ENCODE data around the gene LTA. TPM values are rescaled to one million over a fixed set of nuclear protein-coding genes. Genes with fewer than 3 reads are reported as not detected.

LTA gene
- total RNA-seq, 8 experiments from 2014 or later: 0.11 to 0.76 (median 0.41) TPM; not detected in 2

GRCh38 chr6:31559958-31560696 lies 12.0 kb upstream of the LTA start:
- peak in 5 of 8 experiments; percentile 50 to 74 (median 52) for ATAC-seq (replicated peaks in 6 of 8)
- in situ Hi-C loops (cut with MboI; ENCODE audit: low pct_unique_long_range_greater_than_20kb in 2 of 9, low sequenced_read_pairs in 9 of 9, unreplicated experiment in 9 of 9): no loop called here
- no peak overlapping the region for H3K4me3 ChIP-seq
- 73 to 100% (median 80%) methylated on average over 1 to 7 of the region's 7 CpGs; no CpG with 5 or more reads in 2 of the 10 experiments for WGBS, 10 experiments
- H3K27ac ChIP-seq: peak overlapping the region in 1 of 2 donors; percentile 30
- no peaks in the 10 kb centered on the region for H3K4me1 ChIP-seq (replicated peaks in 1 of 2)

- in situ Hi-C loops (cut with MboI; ENCODE audit: low pct_unique_long_range_greater_than_20kb in 2 of 9, low sequenced_read_pairs in 9 of 9, unreplicated experiment in 9 of 9): no loop called here
- no peak overlapping the region for H3K4me3 ChIP-seq
- peak in 1 of 8 experiments; percentile 17 for ATAC-seq (replicated peaks in 6 of 8)
- H3K4me1 ChIP-seq (replicated peaks in 1 of 2): no peaks in the 10 kb centered on the region
- no peak overlapping the region for H3K27ac ChIP-seq
Observed at GRCh38 chr6:31560697-31561058, 11.4 kb upstream of the LTA start.

GRCh38 chr6:31567531-31568370 lies 4.3 kb upstream of the LTA start:
- peak in 3 of 8 experiments; percentile 20 to 21 (median 20) for ATAC-seq (replicated peaks in 6 of 8)
- 16 to 82% (median 49%) methylated on average over 2 to 8 of the region's 9 CpGs; no CpG with 5 or more reads in 2 of the 10 experiments for WGBS, 10 experiments
- H3K4me3 ChIP-seq: no peak overlapping the region
- no peaks in the 10 kb centered on the region for H3K4me1 ChIP-seq (replicated peaks in 1 of 2)
- in situ Hi-C loops (cut with MboI; ENCODE audit: low pct_unique_long_range_greater_than_20kb in 2 of 9, low sequenced_read_pairs in 9 of 9, unreplicated experiment in 9 of 9): no loop called here
- no peak overlapping the region for H3K27ac ChIP-seq

- ATAC-seq (replicated peaks in 6 of 8): no peak
- Histone ChIP-seq H3K4me1 (replicated peaks in 1 of 2) (no peaks in the 10 kb centered on the region), H3K27ac (no peak overlapping the region), H3K4me3 (no peak overlapping the region)
- in situ Hi-C loops (cut with MboI; ENCODE audit: low pct_unique_long_range_greater_than_20kb in 2 of 9, low sequenced_read_pairs in 9 of 9, unreplicated experiment in 9 of 9): no loop called here
- WGBS, 10 experiments: 36 to 100% (median 83%) methylated on average over 1 to 3 of the region's 3 CpGs; no CpG with 5 or more reads in 1 of the 10 experiments
Observed at GRCh38 chr6:31568537-31568961, 3.5 kb upstream of the LTA start.

- ATAC-seq (replicated peaks in 6 of 8): no peak
- Histone ChIP-seq H3K4me3 (no peak overlapping the region), H3K4me1 (replicated peaks in 1 of 2) (no peaks in the 10 kb centered on the region), H3K27ac (no peak overlapping the region)
- 63 to 71% methylated on average over 1 of the region's 1 CpG; no CpG with 5 or more reads in 8 of the 10 experiments for WGBS, 10 experiments
- in situ Hi-C loops (cut with MboI; ENCODE audit: low pct_unique_long_range_greater_than_20kb in 2 of 9, low sequenced_read_pairs in 9 of 9, unreplicated experiment in 9 of 9): no loop called here
Observed at GRCh38 chr6:31569861-31570536, 2.1 kb upstream of the LTA start.

GRCh38 chr6:31573239-31574105 lies 1.4 kb downstream of the LTA start:
- Histone ChIP-seq H3K4me1 (replicated peaks in 1 of 2) (no peaks in the 10 kb centered on the region), H3K4me3 (no peak overlapping the region), H3K27ac (no peak overlapping the region)
- WGBS, 10 experiments: 50 to 93% (median 80%) methylated on average over 1 to 6 of the region's 9 CpGs; no CpG with 5 or more reads in 2 of the 10 experiments
- in situ Hi-C loops (cut with MboI; ENCODE audit: low pct_unique_long_range_greater_than_20kb in 2 of 9, low sequenced_read_pairs in 9 of 9, unreplicated experiment in 9 of 9): no loop called here
- ATAC-seq (replicated peaks in 6 of 8): no peak

GRCh38 chr6:31574106-31575061 lies 2.3 kb downstream of the LTA start:
- in situ Hi-C loops (cut with MboI; ENCODE audit: low pct_unique_long_range_greater_than_20kb in 2 of 9, low sequenced_read_pairs in 9 of 9, unreplicated experiment in 9 of 9): no loop called here
- no peaks in the 10 kb centered on the region for H3K4me1 ChIP-seq (replicated peaks in 1 of 2)
- H3K27ac ChIP-seq: no peak overlapping the region
- no peak overlapping the region for H3K4me3 ChIP-seq
- 33 to 92% (median 66%) methylated on average over 2 to 6 of the region's 14 CpGs; no CpG with 5 or more reads in 2 of the 10 experiments for WGBS, 10 experiments
- no peak for ATAC-seq (replicated peaks in 6 of 8)

GRCh38 chr6:31575335-31575901 lies 3.3 kb downstream of the LTA start, which contains the start of gene TNF:
TNF (plus strand) TSS chr6:31575565; CDS start chr6:31575742, 177 bp downstream.
- H3K4me3 ChIP-seq: no peak within 1 kb of the TSS
- H3K27ac ChIP-seq: no peak within 1 kb of the TSS
- 0 to 100% (median 72%) methylated on average over 1 to 11 of the region's 19 CpGs; no CpG with 5 or more reads in 3 of the 10 experiments for WGBS, 10 experiments
- ATAC-seq (replicated peaks in 6 of 8): peak in 3 of 8 experiments; percentile 86 to 98 (median 94)
- in situ Hi-C loops (cut with MboI; ENCODE audit: low pct_unique_long_range_greater_than_20kb in 2 of 9, low sequenced_read_pairs in 9 of 9, unreplicated experiment in 9 of 9): no loop called here
- H3K4me1 ChIP-seq (replicated peaks in 1 of 2): no peaks in the 10 kb centered on the region

- in situ Hi-C loops (cut with MboI; ENCODE audit: low pct_unique_long_range_greater_than_20kb in 2 of 9, low sequenced_read_pairs in 9 of 9, unreplicated experiment in 9 of 9): no loop called here
- 47 to 100% (median 65%) methylated on average over 1 to 7 of the region's 8 CpGs; no CpG with 5 or more reads in 1 of the 10 experiments for WGBS, 10 experiments
- no peak for ATAC-seq (replicated peaks in 6 of 8)
- Histone ChIP-seq H3K27ac (no peak overlapping the region), H3K4me1 (replicated peaks in 1 of 2) (no peaks in the 10 kb centered on the region), H3K4me3 (no peak overlapping the region)
Observed at GRCh38 chr6:31575952-31576685, 4.0 kb downstream of the LTA start.

- peaks cover 0 to 6% of the 10 kb centered on the region in 2 donors for H3K4me1 ChIP-seq (replicated peaks in 1 of 2)
- WGBS, 10 experiments: 52 to 90% (median 78%) methylated on average over 1 to 8 of the region's 19 CpGs; no CpG with 5 or more reads in 2 of the 10 experiments
- no peak overlapping the region for H3K4me3 ChIP-seq
- in situ Hi-C loops (cut with MboI; ENCODE audit: low pct_unique_long_range_greater_than_20kb in 2 of 9, low sequenced_read_pairs in 9 of 9, unreplicated experiment in 9 of 9): no loop called here
- H3K27ac ChIP-seq: no peak overlapping the region
- ATAC-seq (replicated peaks in 6 of 8): no peak
Observed at GRCh38 chr6:31576897-31577578, 4.9 kb downstream of the LTA start.

Data from motor neuron (in vitro differentiated cells).